Mammary epithelial cell (primary cell): ENCODE results near the gene ELMO1.

Source experiments
- CTCF ChIP-seq, 2 donors: IDR thresholded peaks in 1 of 2; conservative IDR thresholded peaks in 1 of 2; 2 replicates each; pipeline ENCODE4 v1.5.1; 2011 to 2012; ENCODE audit warnings: inconsistent platforms in 2 of 2, low read length in 2 of 2, mild to moderate bottlenecking in 2 of 2, control low read depth in 1 of 2, low read depth in 1 of 2; ENCODE audit not compliant: insufficient read depth in 1 of 2; ENCODE audit errors: extremely low read depth in 1 of 2
- EZH2 ChIP-seq: IDR thresholded peaks from 2 replicates; pipeline ENCODE4 v1.6.1; 2012; ENCODE audit warnings: low read length, inconsistent platforms, borderline replicate concordance

GRCh38 chr7:37379546-37380277 is 69.0 kb downstream of the ELMO1 start:
- TF ChIP-seq CTCF (conservative IDR thresholded peaks at IDR 0.05 in 1 of 2, IDR thresholded peaks at IDR 0.05 in 1 of 2; ENCODE audit: extremely low read depth in 1 of 2, insufficient read depth in 1 of 2, low read depth in 1 of 2, low read length in 2 of 2), result no peak
- TF ChIP-seq EZH2, result no peak
